Endothelial cell of umbilical vein (primary cell): ENCODE results near the gene COPB1. TPM values are rescaled to one million over a fixed set of nuclear protein-coding genes. Genes with fewer than 3 reads are reported as not detected.

Source experiments
- BruUV-seq: library from RNA; stranded (reverse); fragments of 400-500 nt; replicated peaks from 2 replicates; lab custom pipeline; 2021; lab: Mats Ljungman, UMichigan
- CTCF ChIA-PET: fragments of 300-600, 350-600 bp; sonication (Branson Sonifier 250); formaldehyde crosslinking; loops from one replicate; lab custom pipeline; 2021; ENCODE audit warnings: antibody characterized with exemption, inconsistent platforms; lab: Charles Lee
- POLR2A ChIA-PET: fragments of 300-600, 350-600 bp; sonication (Branson Sonifier 250); formaldehyde crosslinking; loops from one replicate; lab custom pipeline; 2021; ENCODE audit warnings: antibody characterized with exemption, inconsistent platforms; lab: Charles Lee
- DNase-seq: peaks from one replicate; pipeline ENCODE4 v3.0.0-alpha.2; 2011; ENCODE audit warnings: low read depth, low spot score
- FAIRE-seq: peaks from 2 replicates; lab custom pipeline; 2011; peaks lifted over from hg19 to GRCh38; lab: Jason Lieb, UNC
- H2AFZ ChIP-seq: 2 replicates; pipeline ENCODE4 v1.6.0; 2012; ENCODE audit warnings: low read depth, low read length, control low read depth, inconsistent platforms
- H3K27ac ChIP-seq: 2 replicates; pipeline ENCODE4 v1.5.1; 2011; ENCODE audit warnings: low read depth, mild to moderate bottlenecking, control low read depth, low read length, moderate library complexity; ENCODE audit not compliant: insufficient read depth
- H3K27me3 ChIP-seq, 2 experiments: 2 replicates each; pipeline versions ENCODE4 v1.6.0 to v1.6.1; 2011; ENCODE audit warnings: low read length in 2 of 2, mixed read lengths in 1 of 2; ENCODE audit not compliant: control insufficient read depth in 2 of 2, insufficient read depth in 2 of 2
- H3K36me3 ChIP-seq, 2 experiments: 2 replicates in 1 of 2; 3 replicates in 1 of 2; pipeline ENCODE4 v1.5.1; 2011; ENCODE audit warnings: low read length in 2 of 2, mild to moderate bottlenecking in 1 of 2, moderate library complexity in 1 of 2; ENCODE audit not compliant: control insufficient read depth in 2 of 2, insufficient read depth in 2 of 2; ENCODE audit errors: extremely low read depth in 1 of 2
- H3K4me1 ChIP-seq: 3 replicates; pipeline ENCODE4 v1.5.1; 2011; ENCODE audit warnings: mild to moderate bottlenecking, low read length; ENCODE audit not compliant: control insufficient read depth, insufficient read depth; ENCODE audit errors: extremely low read depth
- H3K4me2 ChIP-seq: 2 replicates; pipeline ENCODE4 v1.6.1; 2011; ENCODE audit warnings: low read length, control low read depth, mixed read lengths; ENCODE audit not compliant: insufficient read depth
- H3K4me3 ChIP-seq, 3 experiments: fragments of 200-600 bp in 1 of 3; sonication (generic), shearing (Covaris generic) in 1 of 3; replicated peaks in 1 of 3; 2 replicates each; pipeline ENCODE4 v1.5.1; 2011 to 2016; ENCODE audit warnings: control low read depth in 3 of 3, low read length in 3 of 3, mild to moderate bottlenecking in 2 of 3, inconsistent platforms in 1 of 3, low read depth in 1 of 3, moderate library complexity in 1 of 3; ENCODE audit not compliant: insufficient read depth in 1 of 3
- H3K79me2 ChIP-seq: 2 replicates; pipeline ENCODE4 v1.6.0; 2012; ENCODE audit warnings: low read length, inconsistent platforms; ENCODE audit not compliant: control insufficient read depth, insufficient read depth
- H3K9ac ChIP-seq: replicated peaks from 2 replicates; pipeline ENCODE3; 2011; ENCODE audit warnings: low read length, control low read depth; ENCODE audit not compliant: insufficient read depth; ENCODE audit errors: extremely low read depth
- H3K9me1 ChIP-seq: replicated peaks from 3 replicates; pipeline ENCODE4 v1.6.0; 2011; ENCODE audit warnings: mild to moderate bottlenecking, low read length; ENCODE audit not compliant: control insufficient read depth, insufficient read depth; ENCODE audit errors: extremely low read depth
- H3K9me3 ChIP-seq: replicated peaks from 2 replicates; pipeline ENCODE4 v1.5.1; 2012; ENCODE audit warnings: low read length, inconsistent platforms; ENCODE audit not compliant: control insufficient read depth, insufficient read depth
- H4K20me1 ChIP-seq: replicated peaks from 2 replicates; pipeline ENCODE3; 2011; ENCODE audit warnings: mild to moderate bottlenecking, low read length; ENCODE audit not compliant: control insufficient read depth, insufficient read depth; ENCODE audit errors: extremely low read depth
- EZH2 ChIP-seq: IDR thresholded peaks from 2 replicates; pipeline ENCODE4 v1.6.1; 2012; ENCODE audit warnings: borderline replicate concordance, low read depth, mild to moderate bottlenecking, moderate library complexity, low read length, inconsistent platforms; ENCODE audit not compliant: severe bottlenecking
- FOS ChIP-seq: IDR thresholded peaks from 2 replicates; pipeline ENCODE4 v1.6.1; 2011; ENCODE audit warnings: mild to moderate bottlenecking, low read length, moderate library complexity, borderline replicate concordance; ENCODE audit not compliant: insufficient read depth
- GATA2 ChIP-seq: IDR thresholded peaks from 2 replicates; pipeline ENCODE4 v1.7.0; 2011; ENCODE audit warnings: low read depth, mild to moderate bottlenecking, moderate library complexity, mixed read lengths, low read length; ENCODE audit not compliant: insufficient read length, insufficient read depth
- JUN ChIP-seq: IDR thresholded peaks from 2 replicates; pipeline ENCODE4 v1.6.1; 2011; ENCODE audit warnings: borderline replicate concordance, low read depth; ENCODE audit not compliant: insufficient read length, insufficient read depth
- MYC ChIP-seq: IDR thresholded peaks from one replicate; pipeline ENCODE4 v1.6.1; 2011; ENCODE audit warnings: mild to moderate bottlenecking, low read depth, low read length
- POLR2A ChIP-seq: IDR thresholded peaks from 2 replicates; pipeline ENCODE4 v1.6.1; 2012; ENCODE audit warnings: low read depth, mild to moderate bottlenecking, control low read depth, low read length
- POLR2AphosphoS5 ChIP-seq: IDR thresholded peaks from 2 replicates; pipeline ENCODE4 v1.6.1; 2012; ENCODE audit warnings: low read depth, mild to moderate bottlenecking, control low read depth, low read length, moderate library complexity; ENCODE audit not compliant: insufficient read depth
- dilution Hi-C: fragments of 300-500 bp; cut with MboI; formaldehyde crosslinking; loops from one replicate; pipeline ENCODE4 v1.15.0; 2019; ENCODE audit warnings: low sequenced_read_pairs; ENCODE audit not compliant: extremely low pct_ligation_motif_present
- intact Hi-C: fragments of 100-400 bp; cut with micrococcal nuclease; formaldehyde crosslinking; loops from one replicate; pipeline ENCODE4 v1.10.0; 2022
- polyA plus RNA-seq, 4 experiments: library from polyadenylated mRNA; depleted of rRNA in 3 of 4; stranded (reverse) in 3 of 4; unstranded in 1 of 4; fragments of >200 nt; gene quantifications; 2 replicates each; pipeline versions ENCODE4 v1.2.1 to v1.2.3, GENCODE V29; 2011 to 2012; ENCODE audit warnings: missing spikeins in 1 of 4
- total RNA-seq: library from RNA; stranded (reverse); gene quantifications from 2 replicates; pipeline ENCODE4 v1.2.3, GENCODE V29; 2021
- TF ChIP-seq, protein P1 (sequence below): IDR thresholded peaks from 2 replicates; pipeline ENCODE4 v1.6.1; 2011; ENCODE audit not compliant: insufficient read depth, insufficient read length
- TF ChIP-seq, protein P2 (sequence below), 2 donors: IDR thresholded peaks; 1 replicate in 1 of 2; 2 replicates in 1 of 2; pipeline ENCODE4 v1.5.1; 2011; ENCODE audit warnings: low read length in 2 of 2, mild to moderate bottlenecking in 2 of 2, moderate library complexity in 2 of 2, control low read depth in 1 of 2, inconsistent platforms in 1 of 2, low read depth in 1 of 2; ENCODE audit not compliant: insufficient read depth in 1 of 2; ENCODE audit errors: extremely low read depth in 1 of 2

The COPB1 gene
- total and polyA plus RNA-seq, 2 donors (not counting 3 experiments of a cell fraction or from before 2014, with no cell fraction given) = 61.1 to 145 TPM

DNA sequence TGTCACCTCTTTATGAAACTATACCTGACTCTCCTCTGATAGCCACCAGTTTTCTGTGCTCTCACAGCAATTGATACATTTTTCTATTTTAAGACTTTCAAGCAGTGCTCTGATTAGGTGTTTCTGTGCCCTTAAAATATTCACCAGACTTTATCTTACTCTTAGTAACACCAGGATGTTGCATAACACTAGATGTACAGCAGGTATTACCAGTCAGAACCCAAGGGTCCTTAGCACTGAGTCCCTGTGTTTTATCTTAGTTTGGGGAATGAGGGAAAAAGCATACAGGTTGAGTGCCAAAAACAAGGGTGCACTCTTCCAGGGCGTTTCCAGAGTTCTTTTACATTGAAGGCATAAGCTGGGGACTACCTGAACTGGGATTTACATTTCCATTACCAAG lies 51.4 kb downstream of the COPB1 start:
- FAIRE-seq (no peak), DNase-seq (no peak)
- no peaks in the 10 kb centered on the region for H4K20me1 ChIP-seq
- ChIA-PET CTCF (interaction anchor here (1.2 to 5.6 kb wide), 7 partner anchors 13 to 148 kb away, joined by 3 to 41 read pairs (median 5); no protein-coding TSS in a partner anchor), POLR2A (no interaction called here)
- H3K36me3 ChIP-seq = no peaks in the 10 kb centered on the region
- H3K9ac ChIP-seq = no peak overlapping the region
- H3K27me3 ChIP-seq = no peaks in the 10 kb centered on the region
- intact Hi-C loops = no loop called here
- H3K9me3 ChIP-seq = no peaks in the 10 kb centered on the region
- H3K9me1 ChIP-seq = no peaks in the 10 kb centered on the region
- no peaks in the 10 kb centered on the region for H3K79me2 ChIP-seq
- H3K4me1 ChIP-seq = peaks cover 29% of the 10 kb centered on the region
- H3K4me3 ChIP-seq = no peak overlapping the region
- dilution Hi-C loops = no loop called here
- no peak overlapping the region for H3K4me2 ChIP-seq
- H2AFZ ChIP-seq = no peak overlapping the region
- TF ChIP-seq FOS = no peak
- TF ChIP-seq MYC = no peak
- no peak for TF ChIP-seq POLR2A
- no peak for TF ChIP-seq GATA2
- no peak for TF ChIP-seq JUN
- TF ChIP-seq, protein P1, sequence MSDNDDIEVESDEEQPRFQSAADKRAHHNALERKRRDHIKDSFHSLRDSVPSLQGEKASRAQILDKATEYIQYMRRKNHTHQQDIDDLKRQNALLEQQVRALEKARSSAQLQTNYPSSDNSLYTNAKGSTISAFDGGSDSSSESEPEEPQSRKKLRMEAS = no peak
- TF ChIP-seq, protein P2, sequence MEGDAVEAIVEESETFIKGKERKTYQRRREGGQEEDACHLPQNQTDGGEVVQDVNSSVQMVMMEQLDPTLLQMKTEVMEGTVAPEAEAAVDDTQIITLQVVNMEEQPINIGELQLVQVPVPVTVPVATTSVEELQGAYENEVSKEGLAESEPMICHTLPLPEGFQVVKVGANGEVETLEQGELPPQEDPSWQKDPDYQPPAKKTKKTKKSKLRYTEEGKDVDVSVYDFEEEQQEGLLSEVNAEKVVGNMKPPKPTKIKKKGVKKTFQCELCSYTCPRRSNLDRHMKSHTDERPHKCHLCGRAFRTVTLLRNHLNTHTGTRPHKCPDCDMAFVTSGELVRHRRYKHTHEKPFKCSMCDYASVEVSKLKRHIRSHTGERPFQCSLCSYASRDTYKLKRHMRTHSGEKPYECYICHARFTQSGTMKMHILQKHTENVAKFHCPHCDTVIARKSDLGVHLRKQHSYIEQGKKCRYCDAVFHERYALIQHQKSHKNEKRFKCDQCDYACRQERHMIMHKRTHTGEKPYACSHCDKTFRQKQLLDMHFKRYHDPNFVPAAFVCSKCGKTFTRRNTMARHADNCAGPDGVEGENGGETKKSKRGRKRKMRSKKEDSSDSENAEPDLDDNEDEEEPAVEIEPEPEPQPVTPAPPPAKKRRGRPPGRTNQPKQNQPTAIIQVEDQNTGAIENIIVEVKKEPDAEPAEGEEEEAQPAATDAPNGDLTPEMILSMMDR (IDR thresholded peaks at IDR 0.05; ENCODE audit: extremely low read depth in 1 of 2, insufficient read depth in 1 of 2, low read depth in 1 of 2, low read length in 2 of 2) = no peak
- no peak for TF ChIP-seq EZH2
- TF ChIP-seq POLR2AphosphoS5 = no peak
- H3K27ac ChIP-seq = no peak overlapping the region
- no TSS peak for BruUV-seq
